ENCODE measurements around the gene OSTM1. TPM values are rescaled to one million over a fixed set of nuclear protein-coding genes. Genes with fewer than 3 reads are reported as not detected.

OSTM1 gene
- polyA plus RNA-seq, 3 donors, result 13.4 to 60.1 (median 49.7) TPM

GRCh38 chr6:108074057-108074358 lies 533 bp downstream of the OSTM1 start:
- peak overlapping the region; percentile 86 to 97 (median 95) for H3K4me3 ChIP-seq (replicated peaks in 1 of 3; ENCODE audit: low read depth in 2 of 3, low read length in 3 of 3)
- H3K4me1 Mint-ChIP-seq, result peaks cover 27% of the 10 kb centered on the region
- H3K27me3 ChIP-seq (ENCODE audit: control insufficient read depth in 2 of 2, insufficient read depth in 2 of 2, low read length in 2 of 2), result no peaks in the 10 kb centered on the region
- H3K9me3 Mint-ChIP-seq, result no peaks in the 10 kb centered on the region
- TF ChIP-seq CTCF (IDR thresholded peaks at IDR 0.05), result no peak
- peak overlapping the region; percentile 99 for H2AFZ ChIP-seq (ENCODE audit: insufficient read depth, low read depth, low read length, poor library complexity, severe bottlenecking)
- H3K27me3 Mint-ChIP-seq (ENCODE audit: low read depth in 3 of 3), result peaks cover 0 to 5% (median 0%) of the 10 kb centered on the region in 3 donors
- peak overlapping the region; percentile 96 for H3K9ac ChIP-seq (ENCODE audit: insufficient read depth, low read length, poor library complexity, severe bottlenecking)
- H3K4me3 Mint-ChIP-seq, result peak overlapping the region; percentile 87 to 93
- peak overlapping the region; percentile 87 for H3K4me2 ChIP-seq (replicated peaks; ENCODE audit: extremely low read depth, low read length, poor library complexity, severe bottlenecking)
- H3K9me3 ChIP-seq (replicated peaks in 1 of 2; ENCODE audit: control insufficient read depth in 1 of 2, insufficient read depth in 1 of 2, low read length in 2 of 2), result no peaks in the 10 kb centered on the region
- H3K4me1 ChIP-seq (ENCODE audit: control insufficient read depth in 1 of 2, insufficient read depth in 2 of 2, low read length in 2 of 2), result peaks cover 17 to 26% of the 10 kb centered on the region in 2 donors
- 2% methylated on average over 12 of the region's 12 CpGs for WGBS (ENCODE audit: insufficient coverage)
- peaks cover 6 to 7% of the 10 kb centered on the region in 2 donors for H3K36me3 Mint-ChIP-seq
- peak overlapping the region; percentile 30 to 96 for H3K27ac ChIP-seq (ENCODE audit: low read depth in 1 of 2, low read length in 2 of 2)
- peaks cover 25% of the 10 kb centered on the region for H3K79me2 ChIP-seq (ENCODE audit: insufficient read depth, low read length)
- peaks cover under 1% of the 10 kb centered on the region for H4K20me1 ChIP-seq (ENCODE audit: insufficient read depth, low read length)
- H3K27ac Mint-ChIP-seq, result peak overlapping the region; percentile 78 to 91 (median 80)
- DNase-seq, result no peak
- intact Hi-C loops (cut with micrococcal nuclease), result loop anchor here (5.0 to 10.0 kb wide), 2 partner anchors 117 to 119 kb away; partner anchors contain the start of gene SEC63 (in 2 of the 2)
- H3K36me3 ChIP-seq (replicated peaks in 1 of 2; ENCODE audit: control insufficient read depth in 1 of 2, insufficient read depth in 2 of 2, low read length in 2 of 2), result no peaks in the 10 kb centered on the region

GRCh38 chr6:108071736-108072276 lies 2.7 kb downstream of the OSTM1 start:
- no peak overlapping the region for H3K4me3 Mint-ChIP-seq
- Histone ChIP-seq H3K4me2 (replicated peaks; ENCODE audit: extremely low read depth, low read length, poor library complexity, severe bottlenecking) (no peak overlapping the region), H3K4me1 (ENCODE audit: control insufficient read depth in 1 of 2, insufficient read depth in 2 of 2, low read length in 2 of 2) (peaks cover 17 to 26% of the 10 kb centered on the region in 2 donors), H3K4me3 (replicated peaks in 1 of 3; ENCODE audit: low read depth in 2 of 3, low read length in 3 of 3) (no peak overlapping the region), H4K20me1 (ENCODE audit: insufficient read depth, low read length) (peaks cover 20% of the 10 kb centered on the region), H2AFZ (ENCODE audit: insufficient read depth, low read depth, low read length, poor library complexity, severe bottlenecking) (no peak overlapping the region), H3K79me2 (ENCODE audit: insufficient read depth, low read length) (peaks cover 25% of the 10 kb centered on the region), H3K27me3 (ENCODE audit: control insufficient read depth in 2 of 2, insufficient read depth in 2 of 2, low read length in 2 of 2) (no peaks in the 10 kb centered on the region), H3K9me3 (replicated peaks in 1 of 2; ENCODE audit: control insufficient read depth in 1 of 2, insufficient read depth in 1 of 2, low read length in 2 of 2) (no peaks in the 10 kb centered on the region), H3K9ac (ENCODE audit: insufficient read depth, low read length, poor library complexity, severe bottlenecking) (no peak overlapping the region), H3K36me3 (replicated peaks in 1 of 2; ENCODE audit: control insufficient read depth in 1 of 2, insufficient read depth in 2 of 2, low read length in 2 of 2) (peaks cover 1 to 10% of the 10 kb centered on the region in 2 donors), H3K27ac (ENCODE audit: low read depth in 1 of 2, low read length in 2 of 2) (no peak overlapping the region)
- H3K36me3 Mint-ChIP-seq, result peaks cover 6 to 7% of the 10 kb centered on the region in 2 donors
- H3K27ac Mint-ChIP-seq, result no peak overlapping the region
- no CpG with 5 or more reads among the region's 3 CpGs for WGBS (ENCODE audit: insufficient coverage)
- no peak for TF ChIP-seq CTCF (IDR thresholded peaks at IDR 0.05)
- H3K27me3 Mint-ChIP-seq (ENCODE audit: low read depth in 3 of 3), result peaks cover 0 to 3% (median 0%) of the 10 kb centered on the region in 3 donors
- H3K9me3 Mint-ChIP-seq, result no peaks in the 10 kb centered on the region
- peaks cover 27% of the 10 kb centered on the region for H3K4me1 Mint-ChIP-seq
- no peak for DNase-seq
- intact Hi-C loops (cut with micrococcal nuclease), result loop anchor here (5.0 to 10.0 kb wide), 2 partner anchors 115 to 117 kb away; partner anchors contain the start of gene SEC63 (in 2 of the 2)
